Measurements from ENCODE around the gene ABCD1. TPM values are rescaled to one million over a fixed set of nuclear protein-coding genes. Genes with fewer than 3 reads are reported as not detected.
"Not testable (repeated sequence)": the region's sequence is repeated elsewhere in the genome, so short reads cannot be mapped to it uniquely, and the experiment has no call there.

Gene ABCD1
- total RNA-seq, 2 donors from 2014 or later, result 11.5 to 15.0 TPM

DNA sequence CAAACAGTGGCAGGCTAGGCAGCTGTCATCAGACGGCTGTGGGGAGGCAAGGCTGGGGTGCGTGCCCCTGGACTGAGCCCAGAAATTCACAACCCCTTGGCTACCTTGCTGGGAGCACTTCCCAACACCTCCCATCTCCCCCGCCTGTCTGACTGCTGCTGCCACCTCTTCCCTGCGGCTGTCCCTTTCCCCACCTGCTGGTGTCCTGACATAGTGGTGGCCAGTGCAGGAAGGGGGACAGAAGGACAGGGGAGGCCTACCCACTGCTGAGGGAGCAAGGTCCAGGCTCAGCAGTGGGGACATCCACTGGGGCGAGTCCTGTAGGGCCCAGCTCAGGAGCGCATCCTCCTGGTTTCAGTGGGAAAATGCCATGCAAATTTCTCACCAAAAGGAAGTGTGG, 3.4 kb downstream of the ABCD1 start:
- ATAC-seq (no peak), DNase-seq (no peak)
- intact Hi-C loops (cut with DNase I), result no loop called here

GRCh38 chrX:153728951-153729631, 4.4 kb downstream of the ABCD1 start:
- intact Hi-C loops (cut with DNase I), result no loop called here
- no peak for DNase-seq
- ATAC-seq, result no peak

DNA sequence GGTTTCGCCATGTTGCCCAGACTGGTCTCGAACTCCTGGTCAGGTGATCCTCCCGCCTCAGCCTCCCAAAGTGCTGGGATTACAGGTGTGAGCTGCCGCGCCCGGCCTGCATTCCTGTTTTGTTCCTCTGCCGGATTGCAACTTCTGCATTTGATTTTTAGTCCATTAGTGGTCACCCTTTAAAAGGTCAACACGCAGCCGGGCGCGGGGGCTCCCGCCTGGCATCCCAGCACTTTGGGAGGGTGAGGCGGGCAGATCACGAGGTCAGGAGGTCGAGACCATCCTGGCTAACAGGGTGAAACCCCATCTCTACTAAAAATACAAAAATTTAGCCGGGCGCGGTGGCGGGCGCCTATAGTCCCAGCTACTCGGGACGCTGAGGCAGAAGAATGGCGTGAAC, 5.5 kb downstream of the ABCD1 start:
- intact Hi-C loops (cut with DNase I); DNase-seq; ATAC-seq: not testable (repeated sequence)

GRCh38 chrX:153731117-153731844, 6.6 kb downstream of the ABCD1 start:
- DNase-seq, result no peak
- no peak for ATAC-seq
- intact Hi-C loops (cut with DNase I), result no loop called here

- DNase-seq (no peak), ATAC-seq (no peak)
- intact Hi-C loops (cut with DNase I), result no loop called here
These were observed 7.2 kb downstream of the ABCD1 start for GRCh38 chrX:153731845-153732215.

DNA sequence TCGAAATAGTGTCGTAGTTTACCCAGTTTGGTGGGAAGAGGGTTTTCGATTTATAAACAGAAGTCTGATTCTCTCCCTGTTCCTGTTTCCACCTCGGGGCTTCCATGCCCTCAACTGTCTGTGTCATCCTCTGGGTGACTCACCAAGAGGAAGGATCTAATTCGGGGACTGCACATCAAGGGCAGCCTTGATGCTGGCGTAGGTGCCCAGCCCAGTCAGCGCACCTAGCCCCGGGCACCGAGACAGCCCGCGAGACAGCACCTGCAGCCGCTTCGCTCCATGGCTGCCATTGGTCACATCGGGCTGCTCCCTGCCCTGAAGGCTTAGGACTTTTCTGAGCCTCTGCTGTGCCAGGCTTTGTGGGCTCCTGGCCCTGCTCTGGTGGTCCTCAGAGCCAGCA, 7.7 kb downstream of the ABCD1 start:
- DNase-seq (no peak), ATAC-seq (peak in 1 of 2 donors; percentile 27)
- intact Hi-C loops (cut with DNase I), result no loop called here

- intact Hi-C loops (cut with DNase I), result no loop called here
- no peak for DNase-seq
- no peak for ATAC-seq
These were observed 9.1 kb downstream of the ABCD1 start for GRCh38 chrX:153733651-153734240.

DNA sequence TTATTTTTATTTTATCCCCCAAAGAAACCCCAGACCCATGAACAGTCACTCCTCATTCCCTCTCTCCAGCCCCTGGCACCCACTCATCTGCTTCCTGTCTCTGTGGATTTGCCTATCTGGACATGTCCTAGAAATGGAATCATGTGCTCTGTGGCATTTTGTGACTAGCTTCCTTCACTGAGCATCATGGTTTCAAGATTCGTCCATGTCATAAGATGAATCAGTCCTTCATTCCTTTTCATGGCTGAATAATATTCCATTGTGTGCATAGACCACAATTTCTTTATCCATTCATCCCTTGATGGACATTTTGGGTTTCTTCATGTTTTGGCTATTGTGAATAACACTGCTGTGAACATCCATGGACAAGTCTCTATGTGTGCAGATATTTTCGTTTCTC, 10.2 kb downstream of the ABCD1 start:
- DNase-seq, result no peak
- intact Hi-C loops (cut with DNase I), result no loop called here
- ATAC-seq, result no peak

DNA sequence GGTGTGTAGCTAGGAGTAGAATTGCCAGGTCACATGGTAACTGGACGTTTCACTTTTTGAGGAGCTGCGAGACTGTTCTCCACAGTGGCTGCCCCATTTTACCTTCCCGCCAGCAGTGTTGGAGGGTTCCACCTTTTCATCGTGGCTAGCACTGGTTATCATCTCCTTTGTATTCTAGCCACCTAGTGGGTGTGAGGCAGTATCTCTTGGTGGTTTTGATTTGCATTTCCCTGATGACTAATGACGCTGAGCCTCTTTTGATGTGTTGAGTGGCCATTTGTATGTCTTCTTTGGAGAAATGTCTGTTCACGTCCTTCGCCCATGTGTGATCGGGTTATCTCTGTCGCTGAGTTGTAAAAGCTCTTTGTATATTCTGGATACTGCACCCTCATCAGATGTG, 10.6 kb downstream of the ABCD1 start:
- intact Hi-C loops (cut with DNase I), result no loop called here
- DNase-seq, result no peak
- no peak for ATAC-seq

- intact Hi-C loops (cut with DNase I), result no loop called here
- ATAC-seq (no peak), DNase-seq (no peak)
These were observed 11.6 kb downstream of the ABCD1 start for GRCh38 chrX:153736071-153736820.

DNA sequence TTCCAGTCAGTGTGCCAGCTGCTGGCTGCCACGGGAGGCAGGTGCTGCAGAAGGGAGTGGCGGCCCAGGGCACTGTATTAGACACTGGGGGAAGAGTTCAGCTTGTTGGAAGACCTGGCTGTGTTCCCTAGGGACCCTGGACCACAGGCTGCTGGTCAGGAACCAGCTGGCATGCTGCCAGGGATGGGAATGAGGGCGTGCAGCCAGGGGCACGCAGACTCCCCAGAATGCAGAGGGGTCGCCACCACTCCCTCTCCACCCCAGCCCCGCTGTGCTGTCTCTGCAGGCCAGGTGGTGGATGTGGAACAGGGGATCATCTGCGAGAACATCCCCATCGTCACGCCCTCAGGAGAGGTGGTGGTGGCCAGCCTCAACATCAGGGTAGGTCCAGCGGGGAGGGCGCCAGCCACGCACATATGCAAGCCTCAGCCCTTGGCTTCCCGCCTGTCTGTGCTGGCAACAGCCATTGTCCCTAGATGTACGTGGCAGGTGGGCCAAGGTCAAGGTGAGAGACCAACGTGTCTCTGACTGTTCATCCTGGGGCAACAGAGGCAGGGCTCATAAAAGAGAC, 12.3 kb downstream of the ABCD1 start:
- ATAC-seq (no peak), DNase-seq (no peak)
- intact Hi-C loops (cut with DNase I), result no loop called here

- DNase-seq (no peak), ATAC-seq (no peak)
- intact Hi-C loops (cut with DNase I), result no loop called here
These were observed 13.5 kb downstream of the ABCD1 start for GRCh38 chrX:153738056-153738605.

DNA sequence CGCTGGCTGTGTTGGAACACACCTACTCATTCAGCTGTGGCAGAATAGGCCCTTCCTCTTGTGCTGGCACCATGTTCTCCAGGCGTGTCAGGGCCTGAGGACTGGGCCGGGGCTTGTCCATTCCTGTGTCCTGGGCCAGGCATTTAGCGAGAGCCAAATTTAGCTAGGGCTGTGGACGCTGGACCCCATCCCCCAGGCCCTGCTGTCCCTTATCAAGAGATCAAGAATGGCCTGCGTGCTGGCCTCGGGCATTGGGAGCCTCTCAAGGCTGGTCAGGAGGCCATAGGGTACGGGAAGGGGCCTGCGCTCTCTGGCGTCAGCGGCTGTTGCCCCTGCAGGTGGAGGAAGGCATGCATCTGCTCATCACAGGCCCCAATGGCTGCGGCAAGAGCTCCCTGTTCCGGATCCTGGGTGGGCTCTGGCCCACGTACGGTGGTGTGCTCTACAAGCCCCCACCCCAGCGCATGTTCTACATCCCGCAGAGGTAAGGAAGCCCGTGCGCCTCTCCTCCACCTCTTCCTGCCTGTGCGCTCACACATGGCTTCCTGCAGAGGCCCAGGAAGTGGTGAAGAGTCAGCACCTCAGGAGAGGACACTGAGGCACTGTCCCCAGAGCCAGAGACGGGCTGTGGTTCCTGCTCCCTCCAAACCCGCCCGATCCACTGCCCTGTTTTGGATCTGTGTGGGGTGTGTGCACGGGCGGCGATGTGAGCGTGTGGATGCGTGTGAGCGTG, 15.3 kb downstream of the ABCD1 start:
- peak in 1 of 2 donors; percentile 18 for ATAC-seq

GRCh38 chrX:153740631-153741222, 16.1 kb downstream of the ABCD1 start:
- intact Hi-C loops (cut with DNase I), result no loop called here
- no peak for DNase-seq
- no peak for ATAC-seq

More for the DNA sequence above, 15.3 kb downstream of the ABCD1 start:
- intact Hi-C loops (cut with DNase I), result no loop called here
- no peak for DNase-seq

DNA sequence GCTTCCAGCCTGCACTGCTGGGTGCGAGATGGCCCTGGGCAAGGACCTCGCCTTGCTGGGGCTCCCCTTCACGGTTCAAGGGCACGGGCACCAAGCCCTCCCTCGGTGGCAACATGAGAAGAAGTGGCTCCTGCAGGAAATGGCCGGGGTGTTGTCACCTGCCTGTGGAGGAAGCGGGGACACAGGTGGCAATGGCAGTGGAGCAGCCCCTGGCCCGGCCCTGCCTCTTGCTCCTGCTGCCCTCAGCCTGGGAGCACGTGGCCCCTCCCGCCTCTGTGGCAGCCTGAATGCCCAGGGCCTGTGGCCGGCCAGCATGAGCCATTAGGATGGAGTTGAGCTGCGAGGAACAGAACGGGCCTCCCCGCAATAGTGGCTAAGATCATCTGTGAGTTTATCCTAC, 16.8 kb downstream of the ABCD1 start:
- no peak for DNase-seq
- intact Hi-C loops (cut with DNase I), result no loop called here
- ATAC-seq, result no peak

DNA sequence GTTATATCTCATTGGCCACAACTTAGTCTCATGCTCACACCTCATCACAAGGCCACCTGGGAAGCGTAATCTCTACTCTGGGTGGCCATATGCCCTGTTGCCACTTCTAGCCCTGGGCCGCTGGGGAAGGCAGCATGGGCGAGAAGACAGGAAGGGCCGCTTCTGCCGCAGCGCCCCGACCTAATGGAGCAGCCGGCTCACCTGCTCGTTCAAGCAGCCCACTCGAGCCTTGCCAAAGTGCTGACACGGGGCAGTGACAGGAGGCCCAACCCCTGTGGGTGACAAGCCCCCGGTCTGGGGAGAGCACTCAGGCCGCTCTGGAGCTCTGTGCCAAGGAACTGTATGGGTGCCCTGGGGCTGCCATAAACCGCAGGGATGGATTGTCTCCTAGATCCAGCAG, 17.5 kb downstream of the ABCD1 start:
- intact Hi-C loops (cut with DNase I); DNase-seq; ATAC-seq: not testable (repeated sequence)

DNA sequence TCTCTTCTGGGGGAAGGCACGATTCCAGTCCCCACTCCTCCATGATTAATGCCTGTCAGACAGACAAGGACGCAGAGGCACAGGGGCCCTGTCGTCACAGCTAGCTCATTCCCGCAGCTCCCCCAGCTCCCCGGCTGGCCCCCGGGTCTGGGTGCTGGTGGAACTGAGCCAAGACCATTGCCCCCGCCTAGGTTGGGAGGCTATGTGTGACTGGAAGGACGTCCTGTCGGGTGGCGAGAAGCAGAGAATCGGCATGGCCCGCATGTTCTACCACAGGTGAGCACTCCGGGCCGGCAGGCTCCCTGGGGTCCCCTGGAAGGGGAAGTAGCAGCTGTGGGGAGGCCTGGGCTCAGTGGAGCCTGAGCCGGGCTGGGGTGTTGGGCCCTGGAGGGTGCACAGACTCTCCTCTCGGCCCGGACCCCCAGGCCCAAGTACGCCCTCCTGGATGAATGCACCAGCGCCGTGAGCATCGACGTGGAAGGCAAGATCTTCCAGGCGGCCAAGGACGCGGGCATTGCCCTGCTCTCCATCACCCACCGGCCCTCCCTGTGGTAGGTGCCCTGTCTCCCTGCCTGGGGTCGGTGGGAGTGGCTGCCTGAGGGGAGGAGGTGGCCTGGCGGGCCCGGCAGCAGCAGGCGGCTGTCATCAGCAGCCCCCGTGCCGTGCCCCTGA, 18.3 kb downstream of the ABCD1 start:
- DNase-seq; intact Hi-C loops (cut with DNase I); ATAC-seq: not testable (repeated sequence)
